ENCODE data around the gene PLAAT4.

Gene PLAAT4

GRCh38 chr11:63504054-63504453, 32.6 kb upstream of the PLAAT4 start:
- no peak for TF ChIP-seq CTCF (IDR thresholded peaks at IDR 0.05; ENCODE audit: borderline replicate concordance, insufficient read depth, low read depth, low read length)
- no peak overlapping the region for H3K4me3 ChIP-seq (ENCODE audit: low read depth, low read length)

DNA sequence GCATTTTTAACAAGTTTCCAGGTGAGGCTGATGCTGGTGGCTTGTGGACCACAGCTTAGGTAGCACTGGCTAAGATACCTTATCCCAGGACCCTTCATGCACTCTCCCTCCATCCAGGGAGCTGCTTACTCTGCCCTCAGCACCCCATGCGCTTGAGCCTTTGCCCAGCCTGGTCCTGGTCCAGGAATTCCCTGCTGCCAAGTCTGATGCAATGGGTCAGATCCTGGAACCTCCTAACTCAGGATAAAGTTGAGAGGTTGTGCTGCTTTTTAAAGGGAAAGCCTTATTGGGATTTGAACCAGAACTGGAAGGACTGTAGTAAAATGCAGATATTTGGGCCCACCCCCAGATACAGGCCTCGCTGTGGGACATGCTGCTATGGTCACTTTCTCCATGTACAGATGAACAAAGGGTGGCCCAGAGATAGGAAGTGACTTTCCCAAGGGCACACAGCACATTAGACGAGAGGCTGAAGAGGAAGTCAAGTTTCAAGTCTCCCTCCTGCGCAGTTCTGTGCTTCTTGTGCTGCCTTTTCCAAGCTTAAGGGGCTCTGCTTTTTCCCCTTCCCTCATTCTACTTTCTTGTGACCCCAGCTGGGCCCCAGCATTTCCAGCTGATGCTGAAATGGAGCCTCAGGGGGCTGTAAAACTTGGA, 31.5 kb upstream of the PLAAT4 start:
- TF ChIP-seq CTCF (IDR thresholded peaks at IDR 0.05; ENCODE audit: borderline replicate concordance, insufficient read depth, low read depth, low read length) = no peak
- H3K4me3 ChIP-seq (ENCODE audit: low read depth, low read length) = no peak overlapping the region

DNA sequence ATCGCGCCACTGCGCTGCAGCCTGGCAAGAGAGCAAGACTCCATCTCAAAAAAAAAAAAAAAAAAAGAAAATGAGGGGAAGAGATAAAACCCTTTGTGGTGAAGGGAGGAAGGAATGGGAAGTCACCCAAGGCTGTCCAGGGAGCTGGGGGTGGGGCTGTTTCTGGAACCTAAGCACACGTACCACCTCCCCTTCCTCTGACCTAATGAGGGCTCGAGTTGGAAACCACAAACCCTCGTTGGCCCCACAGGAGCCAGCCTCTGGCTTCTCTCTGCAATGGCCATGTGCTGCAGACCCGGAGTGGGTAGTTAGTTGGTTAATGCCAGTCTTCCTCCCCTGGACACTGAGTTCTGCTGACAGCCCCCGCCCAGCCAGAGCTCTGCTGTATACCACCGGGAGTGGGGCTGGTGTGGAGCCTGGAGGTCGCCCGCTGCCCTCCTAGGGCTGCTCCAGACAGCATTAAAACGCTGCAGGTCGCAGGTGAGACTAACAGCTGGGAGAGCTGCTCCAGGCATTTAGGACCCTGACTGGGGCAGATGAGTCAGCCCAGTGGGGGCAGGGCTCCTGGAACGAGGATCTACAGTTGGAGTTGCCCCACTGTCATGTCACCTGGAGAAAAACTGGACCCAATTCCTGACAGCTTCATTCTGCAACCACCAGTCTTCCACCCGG, 30.6 kb upstream of the PLAAT4 start, which contains the start of gene LGALS12:
LGALS12 (plus strand) TSS at position 228 of the 672 bp plus-strand sequence; CDS start at position 603, 375 bp downstream.
- no peak within 1 kb of the TSS for H3K4me3 ChIP-seq (ENCODE audit: low read depth, low read length)
- no peak for TF ChIP-seq CTCF (IDR thresholded peaks at IDR 0.05; ENCODE audit: borderline replicate concordance, insufficient read depth, low read depth, low read length)

DNA sequence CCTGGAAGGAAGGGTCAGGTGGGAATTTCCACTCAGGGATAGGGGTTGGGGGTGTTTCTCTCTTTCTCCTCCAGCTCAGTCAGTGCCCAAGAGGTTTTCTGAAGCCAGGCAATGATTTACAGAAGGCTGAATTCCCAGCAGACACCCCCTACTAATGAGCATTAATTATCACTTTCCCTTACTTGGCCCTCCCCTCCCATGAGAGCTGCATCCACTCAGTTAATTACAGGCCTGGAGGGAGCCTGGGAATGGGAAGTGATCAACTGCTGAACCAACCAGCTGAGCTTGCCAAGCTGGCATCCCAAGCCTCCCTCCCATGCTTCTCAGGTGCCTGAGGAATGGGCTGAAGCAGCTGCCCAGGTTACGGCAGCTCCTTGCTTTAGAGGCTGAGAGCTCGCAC, 29.7 kb upstream of the PLAAT4 start:
- H3K4me3 ChIP-seq (ENCODE audit: low read depth, low read length) = no peak overlapping the region
- TF ChIP-seq CTCF (IDR thresholded peaks at IDR 0.05; ENCODE audit: borderline replicate concordance, insufficient read depth, low read depth, low read length) = no peak

DNA sequence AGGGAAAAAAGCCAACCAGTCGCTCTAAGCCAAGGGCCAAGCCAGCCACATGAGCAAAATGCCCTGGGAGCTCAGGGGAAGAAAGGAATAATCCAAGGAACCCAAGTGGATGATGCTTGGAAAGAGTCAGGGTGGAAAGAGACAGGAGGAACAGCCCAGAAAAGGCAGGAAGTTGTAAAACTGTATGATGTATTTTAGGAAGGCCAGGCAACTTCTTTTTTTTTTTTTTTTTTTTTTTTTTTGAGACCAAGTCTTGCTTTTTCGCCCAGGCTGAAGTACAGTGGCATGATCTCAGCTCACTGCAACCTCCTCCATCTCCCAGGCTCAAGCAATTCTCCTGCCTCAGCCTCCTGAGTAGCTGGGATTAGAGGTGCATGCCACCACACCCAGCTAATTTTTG, 29.1 kb upstream of the PLAAT4 start:
- no peak for TF ChIP-seq CTCF (IDR thresholded peaks at IDR 0.05; ENCODE audit: borderline replicate concordance, insufficient read depth, low read depth, low read length)
- H3K4me3 ChIP-seq (ENCODE audit: low read depth, low read length) = no peak overlapping the region

DNA sequence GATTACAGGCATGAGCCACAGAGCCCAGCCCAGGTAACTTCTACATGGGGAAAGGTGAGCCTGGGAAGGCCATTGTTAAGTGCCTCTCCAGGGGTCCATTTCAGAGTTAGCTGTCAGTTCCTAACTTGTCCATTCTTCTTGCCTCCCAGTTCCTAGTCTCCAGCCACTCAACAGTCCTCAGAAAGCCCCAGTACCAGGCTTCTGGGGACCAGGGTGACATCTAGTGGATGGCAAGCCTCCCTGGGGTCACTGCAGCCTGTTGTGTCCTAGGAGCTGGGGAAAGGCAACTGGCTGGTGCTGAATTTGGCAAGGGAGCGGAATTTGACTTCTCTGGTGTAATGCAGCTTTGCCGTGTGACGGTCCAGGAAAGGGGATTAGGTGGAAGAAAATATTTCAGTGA, 28.6 kb upstream of the PLAAT4 start:
- peak; percentile 50 for TF ChIP-seq CTCF (IDR thresholded peaks at IDR 0.05; ENCODE audit: borderline replicate concordance, insufficient read depth, low read depth, low read length)
- H3K4me3 ChIP-seq (ENCODE audit: low read depth, low read length) = no peak overlapping the region

- TF ChIP-seq CTCF (IDR thresholded peaks at IDR 0.05; ENCODE audit: borderline replicate concordance, insufficient read depth, low read depth, low read length) = no peak
- H3K4me3 ChIP-seq (ENCODE audit: low read depth, low read length) = no peak overlapping the region
Measured at GRCh38 chr11:63508745-63509144, 27.9 kb upstream of the PLAAT4 start.

All from GM12875 (cell line).